Measurements from ENCODE around the gene ZNF486.

GRCh38 chr19:20164456-20164855 is 2.6 kb upstream of the ZNF486 start:
- TF ChIP-seq CTCF (IDR thresholded peaks at IDR 0.05) (no peak), EZH2 (IDR thresholded peaks at IDR 0.05; ENCODE audit: borderline replicate concordance, insufficient read depth, low read depth, low read length, poor library complexity, severe bottlenecking) (no peak)

Measured in B cell (primary cell).